GM10266 (cell line): ENCODE measurements around the gene CBFA2T2.
"Not testable (repeated sequence)": the region's sequence is repeated elsewhere in the genome, so short reads cannot be mapped to it uniquely, and the experiment has no call there.

Source experiments
- DNase-seq: peaks from one replicate; pipeline ENCODE4 v3.0.0; 2012; ENCODE audit errors: extremely low spot score
- CTCF ChIP-seq: IDR thresholded peaks from 2 replicates; pipeline ENCODE4 v1.5.1; 2012; ENCODE audit warnings: mild to moderate bottlenecking, low read depth; ENCODE audit not compliant: control insufficient read depth, insufficient read depth; ENCODE audit errors: missing control alignments

Gene CBFA2T2

DNA sequence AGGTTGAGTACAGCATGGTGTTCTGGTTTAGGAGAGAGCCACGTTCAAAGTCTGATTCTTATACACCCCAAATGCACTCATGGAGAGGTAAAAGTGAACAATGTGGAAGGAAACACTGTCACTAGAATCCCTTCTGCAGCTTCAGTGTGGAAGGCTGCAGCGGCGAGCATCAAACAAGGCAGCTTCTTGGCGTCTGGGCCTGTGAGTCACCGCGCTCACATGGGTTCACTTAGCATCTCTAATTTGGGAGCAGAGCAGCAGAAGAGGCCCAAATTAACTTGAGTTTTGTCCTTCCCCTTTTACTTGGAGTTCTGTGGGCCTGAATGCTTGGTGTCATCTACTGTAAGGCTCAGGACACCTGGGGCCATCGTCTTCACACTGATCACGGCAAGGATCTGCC is 207.2 kb downstream of the CBFA2T2 start:
- no peak for DNase-seq

DNA sequence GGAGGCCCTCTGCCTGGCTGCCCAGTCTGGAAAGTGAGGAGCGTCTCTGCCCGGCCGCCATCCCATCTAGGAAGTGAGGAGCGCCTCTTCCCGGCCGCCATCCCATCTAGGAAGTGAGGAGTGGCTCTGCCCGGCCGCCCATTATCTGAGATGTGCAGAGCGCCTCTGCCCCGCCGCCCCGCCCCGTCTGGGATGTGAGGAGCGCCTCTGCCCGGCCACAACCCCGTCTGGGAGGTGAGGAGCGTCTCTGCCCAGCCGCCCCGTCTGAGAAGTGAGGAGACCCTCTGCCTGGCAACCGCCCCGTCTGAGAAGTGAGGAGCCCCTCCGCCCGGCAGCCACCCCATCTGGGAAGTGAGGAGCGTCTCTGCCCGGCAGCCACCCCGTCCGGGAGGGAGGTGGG is 209.1 kb downstream of the CBFA2T2 start:
- DNase-seq: not testable (repeated sequence)

More for the DNA sequence above, 207.2 kb downstream of the CBFA2T2 start:
- TF ChIP-seq CTCF: no peak
